ENCODE measurements around the gene KRTAP4-1. TPM values are rescaled to one million over a fixed set of nuclear protein-coding genes. Genes with fewer than 3 reads are reported as not detected.
"Not testable (repeated sequence)": the region's sequence is repeated elsewhere in the genome, so short reads cannot be mapped to it uniquely, and the experiment has no call there.

KRTAP4-1 gene
- polyA plus RNA-seq, 1 donor (not counting 4 experiments of a cell fraction or from before 2014, with no cell fraction given): not detected

DNA sequence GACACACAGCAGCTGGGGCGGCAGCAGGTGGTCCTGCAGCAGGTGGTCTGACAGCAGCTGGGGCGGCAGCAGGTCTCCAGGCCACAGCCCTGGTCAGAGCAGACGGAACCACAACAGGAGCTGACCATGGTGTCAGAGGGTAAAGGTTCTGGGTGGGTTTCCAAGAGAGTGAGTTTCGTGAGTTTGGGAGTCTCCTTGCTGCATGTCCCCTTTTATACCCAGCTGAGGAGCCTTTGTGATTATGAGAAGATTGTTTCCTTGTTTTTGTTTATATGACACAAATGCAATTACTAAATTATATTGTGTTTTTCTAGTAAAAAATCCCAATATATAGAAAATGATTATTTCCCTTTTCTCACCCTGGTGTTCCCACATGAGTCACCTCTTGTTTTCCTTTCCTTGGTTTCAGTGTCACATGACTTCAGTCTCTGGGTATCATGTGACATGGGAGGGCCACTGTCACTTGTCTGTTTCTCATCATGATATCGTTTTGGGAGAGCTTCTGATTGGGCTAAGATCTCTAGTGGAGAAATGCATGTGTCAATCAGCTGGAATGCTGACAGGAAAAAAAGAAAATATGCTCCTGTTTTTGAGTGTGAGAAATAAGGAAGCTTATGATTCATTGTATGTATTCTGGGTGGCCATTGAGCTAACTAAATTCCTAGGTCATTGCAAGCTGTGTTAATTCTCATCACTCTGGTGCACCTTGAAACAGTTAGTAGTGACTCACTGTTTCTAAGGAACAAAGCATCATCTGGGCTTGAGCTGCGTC is 44.2 kb downstream of the KRTAP4-1 start, which contains the start of gene KRTAP4-6:
Gene KRTAP4-6 (minus strand): TSS at position 185 of the 772 bp plus-strand sequence. CDS start 57 bp downstream, at position 128.
- Histone ChIP-seq H3K9ac (ENCODE audit: control insufficient read depth, extremely low read depth, insufficient read depth, low read length) (no peak within 1 kb of the TSS), H3K4me2 (ENCODE audit: control insufficient read depth, extremely low read depth, insufficient read depth, low read depth, low read length) (peak within 1 kb of the TSS; percentile 11), H3K27me3 (ENCODE audit: control insufficient read depth, extremely low read depth, insufficient read depth, low read length) (no peaks in the 10 kb centered on the region), H3K36me3 (ENCODE audit: control insufficient read depth in 2 of 2, extremely low read depth in 1 of 2, insufficient read depth in 2 of 2, low read length in 2 of 2) (no peaks in the 10 kb centered on the region), H3K4me1 (ENCODE audit: control insufficient read depth, extremely low read depth, insufficient read depth, low read length) (peaks cover 8% of the 10 kb centered on the region), H4K20me1 (ENCODE audit: control insufficient read depth, extremely low read depth, insufficient read depth, low read length) (no peaks in the 10 kb centered on the region), H3K4me3 (ENCODE audit: control insufficient read depth in 2 of 3, extremely low read depth in 1 of 3, insufficient read depth in 2 of 3, low read depth in 1 of 3, low read length in 3 of 3) (no peak within 1 kb of the TSS), H3K27ac (ENCODE audit: control insufficient read depth, insufficient read depth, low read length) (peak within 1 kb of the TSS; percentile 59), H2AFZ (ENCODE audit: control insufficient read depth, low read length) (no peak within 1 kb of the TSS), H3K9me3 (ENCODE audit: control insufficient read depth, low read depth, low read length) (peaks cover 8% of the 10 kb centered on the region), H3K79me2 (ENCODE audit: control insufficient read depth, insufficient read depth, low read length) (no peaks in the 10 kb centered on the region), H3K9me1 (ENCODE audit: control insufficient read depth, extremely low read depth, insufficient read depth, low read length) (no peaks in the 10 kb centered on the region)
- peak; percentile 97 for FAIRE-seq
- no peak for TF ChIP-seq EZH2 (IDR thresholded peaks at IDR 0.05; ENCODE audit: low read length)
- TF ChIP-seq, protein P1, sequence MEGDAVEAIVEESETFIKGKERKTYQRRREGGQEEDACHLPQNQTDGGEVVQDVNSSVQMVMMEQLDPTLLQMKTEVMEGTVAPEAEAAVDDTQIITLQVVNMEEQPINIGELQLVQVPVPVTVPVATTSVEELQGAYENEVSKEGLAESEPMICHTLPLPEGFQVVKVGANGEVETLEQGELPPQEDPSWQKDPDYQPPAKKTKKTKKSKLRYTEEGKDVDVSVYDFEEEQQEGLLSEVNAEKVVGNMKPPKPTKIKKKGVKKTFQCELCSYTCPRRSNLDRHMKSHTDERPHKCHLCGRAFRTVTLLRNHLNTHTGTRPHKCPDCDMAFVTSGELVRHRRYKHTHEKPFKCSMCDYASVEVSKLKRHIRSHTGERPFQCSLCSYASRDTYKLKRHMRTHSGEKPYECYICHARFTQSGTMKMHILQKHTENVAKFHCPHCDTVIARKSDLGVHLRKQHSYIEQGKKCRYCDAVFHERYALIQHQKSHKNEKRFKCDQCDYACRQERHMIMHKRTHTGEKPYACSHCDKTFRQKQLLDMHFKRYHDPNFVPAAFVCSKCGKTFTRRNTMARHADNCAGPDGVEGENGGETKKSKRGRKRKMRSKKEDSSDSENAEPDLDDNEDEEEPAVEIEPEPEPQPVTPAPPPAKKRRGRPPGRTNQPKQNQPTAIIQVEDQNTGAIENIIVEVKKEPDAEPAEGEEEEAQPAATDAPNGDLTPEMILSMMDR (optimal IDR thresholded peaks at IDR 0.05 in 1 of 3, IDR thresholded peaks at IDR 0.05 in 1 of 3, conservative IDR thresholded peaks at IDR 0.05 in 1 of 3; ENCODE audit: extremely low read depth in 1 of 3, insufficient read depth in 2 of 3, low read length in 3 of 3): no peak
- dilution Hi-C loops (cut with MboI; ENCODE audit: extremely low pct_ligation_motif_present, low sequenced_read_pairs): no loop called here
- DNase-seq (ENCODE audit: low read depth, low spot score): peak; percentile 91

DNA sequence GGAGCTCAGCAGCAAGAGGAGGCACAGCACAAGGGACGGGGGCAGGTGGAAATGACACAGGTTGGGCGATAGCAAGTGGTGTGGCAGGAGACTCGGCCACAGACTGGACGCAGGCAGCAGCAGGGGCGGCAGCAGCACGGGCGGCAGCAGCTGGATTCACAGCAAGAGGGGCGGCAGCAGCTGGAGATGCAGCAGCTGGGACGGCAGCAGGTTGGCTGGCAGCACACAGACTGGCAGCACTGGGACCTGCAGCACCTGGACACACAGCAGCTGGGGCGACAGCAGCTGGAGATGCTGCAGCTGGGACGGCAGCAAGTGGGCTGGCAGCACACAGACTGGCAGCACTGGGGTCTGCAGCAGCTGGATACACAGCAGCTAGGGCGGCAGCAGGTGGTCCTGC is 44.8 kb downstream of the KRTAP4-1 start:
- H3K4me2 ChIP-seq (ENCODE audit: control insufficient read depth, extremely low read depth, insufficient read depth, low read depth, low read length); FAIRE-seq; dilution Hi-C loops (cut with MboI; ENCODE audit: extremely low pct_ligation_motif_present, low sequenced_read_pairs): not testable (repeated sequence)

More for the DNA sequence above, 44.8 kb downstream of the KRTAP4-1 start:
- H3K4me3 ChIP-seq (ENCODE audit: control insufficient read depth in 2 of 3, extremely low read depth in 1 of 3, insufficient read depth in 2 of 3, low read depth in 1 of 3, low read length in 3 of 3); DNase-seq (ENCODE audit: low read depth, low spot score); H3K9me3 ChIP-seq (ENCODE audit: control insufficient read depth, low read depth, low read length); H3K27me3 ChIP-seq (ENCODE audit: control insufficient read depth, extremely low read depth, insufficient read depth, low read length); H3K9ac ChIP-seq (ENCODE audit: control insufficient read depth, extremely low read depth, insufficient read depth, low read length); H4K20me1 ChIP-seq (ENCODE audit: control insufficient read depth, extremely low read depth, insufficient read depth, low read length); H2AFZ ChIP-seq (ENCODE audit: control insufficient read depth, low read length); H3K36me3 ChIP-seq (ENCODE audit: control insufficient read depth in 2 of 2, extremely low read depth in 1 of 2, insufficient read depth in 2 of 2, low read length in 2 of 2); H3K9me1 ChIP-seq (ENCODE audit: control insufficient read depth, extremely low read depth, insufficient read depth, low read length); H3K4me1 ChIP-seq (ENCODE audit: control insufficient read depth, extremely low read depth, insufficient read depth, low read length); H3K79me2 ChIP-seq (ENCODE audit: control insufficient read depth, insufficient read depth, low read length): not testable (repeated sequence)
- H3K27ac ChIP-seq (ENCODE audit: control insufficient read depth, insufficient read depth, low read length): peak overlapping the region; percentile 59

Small RNAs within 50 kb of the gene (small RNA-seq; reads per million reads assigned to genes)
- 0 reads per million in 3 experiments for gene KRTAP4-17P (ENCODE audit: insufficient read length in 3 of 3, low read depth in 3 of 3, low replicate concordance in 1 of 3)

Other genes starting within 250 kb of the KRTAP4-1 start
- gene KRT23, start 247.3 kb downstream of the KRTAP4-1 start, polyA plus RNA-seq: 8.2 to 14.4 TPM (median 9.3 TPM) in 3 replicates
- gene KRT39, start 218.0 kb downstream of the KRTAP4-1 start, polyA plus RNA-seq: 0.05 TPM in 1 of 3 replicates, not detected in the others
- gene KRT40, start 200.6 kb downstream of the KRTAP4-1 start, polyA plus RNA-seq: 0.03 TPM in 2 of 3 replicates, not detected in the other
- gene KRTAP3-3, start 190.7 kb downstream of the KRTAP4-1 start, polyA plus RNA-seq: not detected in 3 replicates
- not detected in 3 replicates for gene KRTAP3-2, start 185.0 kb downstream of the KRTAP4-1 start, polyA plus RNA-seq
- gene KRTAP3-1, start 175.8 kb downstream of the KRTAP4-1 start, polyA plus RNA-seq: not detected in 3 replicates
- 0.05 to 0.23 TPM (median 0.08 TPM) in 3 replicates for gene KRTAP1-5, start 157.7 kb downstream of the KRTAP4-1 start, polyA plus RNA-seq
- gene KRTAP1-4, start 154.7 kb downstream of the KRTAP4-1 start, polyA plus RNA-seq: not detected in 3 replicates
- not detected in 3 replicates for gene KRTAP1-3, start 150.0 kb downstream of the KRTAP4-1 start, polyA plus RNA-seq
- 0.07 to 0.13 TPM in 2 of 3 replicates, not detected in the other for gene KRTAP1-1, start 143.5 kb downstream of the KRTAP4-1 start, polyA plus RNA-seq
- gene KRTAP2-1, start 137.6 kb downstream of the KRTAP4-1 start, polyA plus RNA-seq: not detected in 3 replicates
- not detected in 3 replicates for gene KRTAP2-2, start 129.7 kb downstream of the KRTAP4-1 start, polyA plus RNA-seq
- 8.4 to 21.3 TPM (median 9.0 TPM) in 3 replicates for gene KRTAP2-3, start 124.8 kb downstream of the KRTAP4-1 start, polyA plus RNA-seq
- 0.12 TPM in 1 of 3 replicates, not detected in the others for gene KRTAP2-4, start 119.0 kb downstream of the KRTAP4-1 start, polyA plus RNA-seq
- not detected in 3 replicates for gene KRTAP4-7, start 100.8 kb downstream of the KRTAP4-1 start, polyA plus RNA-seq
- gene KRTAP4-8, start 86.8 kb downstream of the KRTAP4-1 start, polyA plus RNA-seq: not detected in 3 replicates
- not detected in 3 replicates for gene KRTAP4-16, start 82.7 kb downstream of the KRTAP4-1 start, polyA plus RNA-seq
- not detected in 3 replicates for gene KRTAP4-9, start 79.5 kb downstream of the KRTAP4-1 start, polyA plus RNA-seq
- gene KRTAP4-11, start 66.5 kb downstream of the KRTAP4-1 start, polyA plus RNA-seq: not detected in 3 replicates
- not detected in 3 replicates for gene KRTAP4-12, start 60.7 kb downstream of the KRTAP4-1 start, polyA plus RNA-seq
- not detected in 3 replicates for gene KRTAP4-6, start 44.4 kb downstream of the KRTAP4-1 start, polyA plus RNA-seq
- gene KRTAP4-5, start 35.1 kb downstream of the KRTAP4-1 start, polyA plus RNA-seq: not detected in 3 replicates
- not detected in 3 replicates for gene KRTAP4-4, start 24.2 kb downstream of the KRTAP4-1 start, polyA plus RNA-seq
- not detected in 3 replicates for gene KRTAP4-3, start 16.7 kb downstream of the KRTAP4-1 start, polyA plus RNA-seq
- not detected in 3 replicates for gene KRTAP4-2, start 6.7 kb downstream of the KRTAP4-1 start, polyA plus RNA-seq
- gene KRTAP9-1, start 5.0 kb upstream of the KRTAP4-1 start, polyA plus RNA-seq: not detected in 3 replicates
- gene KRTAP9-2, start 41.7 kb upstream of the KRTAP4-1 start, polyA plus RNA-seq: not detected in 3 replicates
- gene KRTAP9-3, start 47.5 kb upstream of the KRTAP4-1 start, polyA plus RNA-seq: not detected in 3 replicates
- not detected in 3 replicates for gene KRTAP9-8, start 53.1 kb upstream of the KRTAP4-1 start, polyA plus RNA-seq
- not detected in 3 replicates for gene KRTAP9-4, start 64.8 kb upstream of the KRTAP4-1 start, polyA plus RNA-seq
- gene KRTAP9-9, start 70.5 kb upstream of the KRTAP4-1 start, polyA plus RNA-seq: not detected in 3 replicates
- gene KRTAP9-6, start 80.5 kb upstream of the KRTAP4-1 start, polyA plus RNA-seq: not detected in 3 replicates
- not detected in 3 replicates for gene KRTAP9-7, start 90.8 kb upstream of the KRTAP4-1 start, polyA plus RNA-seq
- gene KRTAP29-1, start 117.9 kb upstream of the KRTAP4-1 start, polyA plus RNA-seq: not detected in 3 replicates
- not detected in 3 replicates for gene KRTAP16-1, start 124.4 kb upstream of the KRTAP4-1 start, polyA plus RNA-seq
- not detected in 3 replicates for gene KRTAP17-1, start 130.8 kb upstream of the KRTAP4-1 start, polyA plus RNA-seq
- 0.14 TPM in 1 of 3 replicates, not detected in the others for gene KRT33A, start 165.9 kb upstream of the KRTAP4-1 start, polyA plus RNA-seq
- gene KRT33B, start 184.9 kb upstream of the KRTAP4-1 start, polyA plus RNA-seq: 0.18 to 0.33 TPM (median 0.21 TPM) in 3 replicates
- gene KRT34, start 197.4 kb upstream of the KRTAP4-1 start, polyA plus RNA-seq: 4.4 to 4.8 TPM (median 4.6 TPM) in 3 replicates
- gene KRT31, start 212.7 kb upstream of the KRTAP4-1 start, polyA plus RNA-seq: 20.5 to 45.2 TPM (median 24.9 TPM) in 3 replicates
- gene KRT37, start 239.7 kb upstream of the KRTAP4-1 start, polyA plus RNA-seq: 0.03 to 0.08 TPM (median 0.04 TPM) in 3 replicates

Measured in keratinocyte (primary cell).